Measurements from ENCODE around the gene YAF2. TPM values are rescaled to one million over a fixed set of nuclear protein-coding genes. Genes with fewer than 3 reads are reported as not detected.

YAF2 gene
- total RNA-seq, 1 donor from 2014 or later: 22.4 TPM

DNA sequence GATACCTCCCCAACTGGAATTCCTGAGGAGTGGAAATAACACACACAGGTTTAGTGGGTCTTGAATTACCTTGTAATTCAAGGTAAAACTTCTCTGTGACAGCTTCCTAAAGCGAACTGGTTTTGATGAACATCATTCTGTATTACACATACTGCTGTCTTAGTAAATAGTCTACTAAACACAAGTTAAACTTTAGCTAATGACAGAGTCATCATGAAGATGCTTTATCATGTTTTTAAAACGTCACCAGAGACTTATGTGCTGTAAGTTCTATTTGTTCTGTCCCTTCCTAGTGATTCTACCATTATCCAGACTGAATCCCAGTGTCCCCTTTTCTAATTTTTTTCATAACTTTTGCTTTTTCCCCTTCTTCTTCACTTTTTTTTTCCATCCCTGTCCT, 81.8 kb downstream of the YAF2 start:
- TF ChIP-seq CTCF (IDR thresholded peaks at IDR 0.05) (no peak), EZH2phosphoT487 (IDR thresholded peaks at IDR 0.05) (no peak)
- Histone ChIP-seq H2AFZ (replicated peaks) (no peak overlapping the region), H3K36me3 (no peaks in the 10 kb centered on the region), H4K20me1 (ENCODE audit: low read depth) (no peaks in the 10 kb centered on the region), H3K9me3 (ENCODE audit: low read depth) (no peaks in the 10 kb centered on the region), H3K4me3 (no peak overlapping the region), H3K79me2 (ENCODE audit: low read depth) (no peaks in the 10 kb centered on the region), H3F3A (ENCODE audit: low read depth) (peaks cover 8% of the 10 kb centered on the region), H3K4me2 (no peak overlapping the region), H3K27ac (no peak overlapping the region), H3K9ac (no peak overlapping the region), H3K4me1 (peaks cover 20% of the 10 kb centered on the region), H3K27me3 (no peaks in the 10 kb centered on the region)
- Mint-ChIP-seq H3K36me3 (peaks cover 4% of the 10 kb centered on the region), H3K27me3 (ENCODE audit: insufficient read depth, low read depth) (no peaks in the 10 kb centered on the region), H3K4me1 (peaks cover 3% of the 10 kb centered on the region), H3K4me3 (no peak overlapping the region), H3K27ac (no peak overlapping the region), H3K9me3 (no peaks in the 10 kb centered on the region)
- DNase-seq (ENCODE audit: low spot score): no peak

GRCh38 chr12:42145552-42146215, 92.4 kb downstream of the YAF2 start:
- Mint-ChIP-seq H3K36me3 (no peaks in the 10 kb centered on the region), H3K4me1 (peaks cover 30% of the 10 kb centered on the region), H3K4me3 (peak overlapping the region; percentile 84), H3K9me3 (no peaks in the 10 kb centered on the region), H3K27me3 (ENCODE audit: insufficient read depth, low read depth) (no peaks in the 10 kb centered on the region), H3K27ac (no peak overlapping the region)
- Histone ChIP-seq H3K9me3 (ENCODE audit: low read depth) (no peaks in the 10 kb centered on the region), H3K4me3 (peak overlapping the region; percentile 83), H3K4me1 (peaks cover 11% of the 10 kb centered on the region), H3K79me2 (ENCODE audit: low read depth) (peaks cover 34% of the 10 kb centered on the region), H3K27me3 (no peaks in the 10 kb centered on the region), H3F3A (ENCODE audit: low read depth) (peaks cover 22% of the 10 kb centered on the region), H3K27ac (no peak overlapping the region), H3K9ac (no peak overlapping the region), H3K4me2 (peak overlapping the region; percentile 94), H4K20me1 (ENCODE audit: low read depth) (peaks cover 31% of the 10 kb centered on the region), H2AFZ (replicated peaks) (peak overlapping the region; percentile 81), H3K36me3 (no peaks in the 10 kb centered on the region)
- TF ChIP-seq EZH2phosphoT487 (IDR thresholded peaks at IDR 0.05) (no peak), EZH2 (IDR thresholded peaks at IDR 0.05) (peak; percentile 19), CTCF (IDR thresholded peaks at IDR 0.05) (peak; percentile 46)
- peak; percentile 69 for DNase-seq (ENCODE audit: low spot score)

DNA sequence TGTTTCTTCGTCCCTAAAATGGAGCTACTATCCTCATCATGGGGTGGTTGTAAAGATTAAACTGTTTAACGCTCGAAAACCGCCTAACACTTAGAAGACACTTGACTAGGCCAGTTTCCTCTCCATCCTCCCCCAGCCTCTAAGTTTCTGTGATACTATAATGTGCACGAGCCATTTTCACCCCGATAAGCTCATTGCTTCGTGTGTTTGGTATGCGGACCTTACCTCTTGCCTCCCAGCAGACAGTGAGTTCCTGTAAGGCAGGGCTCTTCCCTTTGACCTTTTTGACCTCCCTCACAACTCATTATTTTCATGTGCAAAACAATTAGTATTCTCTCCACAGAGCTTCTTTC, 92.9 kb downstream of the YAF2 start:
- Histone ChIP-seq H3K36me3 (no peaks in the 10 kb centered on the region), H3F3A (ENCODE audit: low read depth) (peaks cover 22% of the 10 kb centered on the region), H3K27ac (no peak overlapping the region), H3K79me2 (ENCODE audit: low read depth) (peaks cover 39% of the 10 kb centered on the region), H4K20me1 (ENCODE audit: low read depth) (peaks cover 36% of the 10 kb centered on the region), H3K9ac (no peak overlapping the region), H3K4me2 (peak overlapping the region; percentile 94), H3K9me3 (ENCODE audit: low read depth) (no peaks in the 10 kb centered on the region), H3K4me1 (peaks cover 11% of the 10 kb centered on the region), H2AFZ (replicated peaks) (peak overlapping the region; percentile 81), H3K4me3 (peak overlapping the region; percentile 83), H3K27me3 (no peaks in the 10 kb centered on the region)
- H3K36me3 Mint-ChIP-seq: no peaks in the 10 kb centered on the region
- no peaks in the 10 kb centered on the region for H3K9me3 Mint-ChIP-seq
- peak; percentile 40 for DNase-seq (ENCODE audit: low spot score)
- TF ChIP-seq EZH2 (IDR thresholded peaks at IDR 0.05): no peak
- no peak for TF ChIP-seq CTCF (IDR thresholded peaks at IDR 0.05)
- peak overlapping the region; percentile 84 for H3K4me3 Mint-ChIP-seq
- H3K4me1 Mint-ChIP-seq: peaks cover 30% of the 10 kb centered on the region
- peak overlapping the region; percentile 16 for H3K27ac Mint-ChIP-seq
- H3K27me3 Mint-ChIP-seq (ENCODE audit: insufficient read depth, low read depth): no peaks in the 10 kb centered on the region
